HG02981 (cell line): ENCODE results near the gene CHAF1B.

Experiments
- ATAC-seq: cut with Tn5 transposase; IDR thresholded peaks from one replicate; pipeline ENCODE4 v1.9.1; 2021; ENCODE audit warnings: mild to moderate bottlenecking, moderate library complexity; ENCODE audit not compliant: unreplicated experiment

Gene CHAF1B

GRCh38 chr21:36425286-36425685 is 40.1 kb downstream of the CHAF1B start:
- no peak for ATAC-seq

- no peak for ATAC-seq
These were observed 42.3 kb downstream of the CHAF1B start for GRCh38 chr21:36427502-36427901.

GRCh38 chr21:36428761-36429432 is 43.7 kb downstream of the CHAF1B start:
- ATAC-seq, result no peak

GRCh38 chr21:36429947-36430546 is 44.9 kb downstream of the CHAF1B start:
- peak; percentile 91 for ATAC-seq

- no peak for ATAC-seq
These were observed 45.6 kb downstream of the CHAF1B start for GRCh38 chr21:36430841-36431240.

GRCh38 chr21:36431252-36431651 is 46.1 kb downstream of the CHAF1B start:
- ATAC-seq, result no peak

GRCh38 chr21:36433059-36433709 is 48.0 kb downstream of the CHAF1B start:
- no peak for ATAC-seq

- ATAC-seq, result no peak
These were observed 49.0 kb downstream of the CHAF1B start for GRCh38 chr21:36434144-36434543.

GRCh38 chr21:36436829-36437744 is 51.9 kb downstream of the CHAF1B start:
- ATAC-seq, result no peak

GRCh38 chr21:36437745-36438128 is 52.5 kb downstream of the CHAF1B start:
- no peak for ATAC-seq

- no peak for ATAC-seq
These were observed 56.5 kb downstream of the CHAF1B start for GRCh38 chr21:36441715-36442114.

GRCh38 chr21:36446301-36446700 is 61.1 kb downstream of the CHAF1B start:
- no peak for ATAC-seq

GRCh38 chr21:36450511-36450910 is 65.3 kb downstream of the CHAF1B start:
- ATAC-seq, result no peak

- no peak for ATAC-seq
These were observed 66.3 kb downstream of the CHAF1B start for GRCh38 chr21:36451506-36451905.

GRCh38 chr21:36452281-36452825 is 67.2 kb downstream of the CHAF1B start:
- ATAC-seq, result no peak

- no peak for ATAC-seq
These were observed 68.9 kb downstream of the CHAF1B start for GRCh38 chr21:36454093-36454531.

- ATAC-seq, result no peak
These were observed 69.5 kb downstream of the CHAF1B start for GRCh38 chr21:36454706-36455105.

GRCh38 chr21:36456729-36457414 is 71.7 kb downstream of the CHAF1B start:
- no peak for ATAC-seq

- ATAC-seq, result no peak
These were observed 73.9 kb downstream of the CHAF1B start for GRCh38 chr21:36459098-36459497.

- ATAC-seq, result no peak
These were observed 75.7 kb downstream of the CHAF1B start for GRCh38 chr21:36460866-36461265.
